WTC11 (cell line): Measurements from ENCODE around the gene SRD5A1.

Experiments
- IRF2 ChIP-seq: sonication (generic); formaldehyde crosslinking; IDR thresholded peaks from 2 replicates; pipeline ENCODE4 v1.8.0; 2022; ENCODE audit warnings: low read depth, missing genetic modification reagents, borderline replicate concordance
- TF ChIP-seq, protein P1 (sequence below): fragments of 200-600 bp; IDR thresholded peaks from 2 replicates; pipeline ENCODE4 v1.8.0; 2022; ENCODE audit warnings: antibody characterized with exemption
- TF ChIP-seq, protein P2 (sequence below): fragments of 250-450 bp; sonication (Bioruptor Pico); IDR thresholded peaks from 2 replicates; pipeline ENCODE4 v1.9.0; 2021; ENCODE audit warnings: moderate library complexity, mild to moderate bottlenecking, inconsistent platforms, borderline replicate concordance

DNA sequence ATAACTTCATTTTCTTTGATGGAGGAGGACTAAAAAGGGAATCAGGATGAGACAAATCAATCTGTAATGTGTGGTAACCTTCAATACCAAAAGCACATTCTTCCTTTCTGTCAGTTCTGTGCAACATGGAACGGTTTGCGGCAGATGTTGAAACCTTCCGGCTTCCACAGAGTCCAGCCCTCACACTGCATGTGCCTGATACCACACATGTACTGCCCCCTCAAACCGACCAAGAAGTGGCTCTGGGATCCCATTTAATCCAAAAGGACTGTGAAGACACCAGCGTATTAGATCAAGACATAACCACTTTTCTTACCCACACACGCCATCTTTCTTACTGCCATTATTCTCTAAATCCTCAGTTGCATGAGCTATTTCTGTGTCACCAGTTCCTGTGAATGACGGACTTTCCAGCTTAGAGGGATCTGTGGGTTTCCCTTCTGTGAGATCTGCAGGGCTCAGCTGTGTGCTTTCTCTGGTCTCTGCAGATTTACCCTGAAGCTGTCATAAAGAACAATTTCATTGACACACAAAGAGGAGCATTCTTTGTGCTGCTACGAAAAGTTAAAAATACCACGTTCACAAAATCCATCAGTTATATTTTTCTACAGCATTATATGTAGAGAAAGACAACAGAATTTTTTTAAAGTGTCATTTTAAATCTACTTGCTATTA lies 26.2 kb upstream of the SRD5A1 start:
- TF ChIP-seq, protein P1, sequence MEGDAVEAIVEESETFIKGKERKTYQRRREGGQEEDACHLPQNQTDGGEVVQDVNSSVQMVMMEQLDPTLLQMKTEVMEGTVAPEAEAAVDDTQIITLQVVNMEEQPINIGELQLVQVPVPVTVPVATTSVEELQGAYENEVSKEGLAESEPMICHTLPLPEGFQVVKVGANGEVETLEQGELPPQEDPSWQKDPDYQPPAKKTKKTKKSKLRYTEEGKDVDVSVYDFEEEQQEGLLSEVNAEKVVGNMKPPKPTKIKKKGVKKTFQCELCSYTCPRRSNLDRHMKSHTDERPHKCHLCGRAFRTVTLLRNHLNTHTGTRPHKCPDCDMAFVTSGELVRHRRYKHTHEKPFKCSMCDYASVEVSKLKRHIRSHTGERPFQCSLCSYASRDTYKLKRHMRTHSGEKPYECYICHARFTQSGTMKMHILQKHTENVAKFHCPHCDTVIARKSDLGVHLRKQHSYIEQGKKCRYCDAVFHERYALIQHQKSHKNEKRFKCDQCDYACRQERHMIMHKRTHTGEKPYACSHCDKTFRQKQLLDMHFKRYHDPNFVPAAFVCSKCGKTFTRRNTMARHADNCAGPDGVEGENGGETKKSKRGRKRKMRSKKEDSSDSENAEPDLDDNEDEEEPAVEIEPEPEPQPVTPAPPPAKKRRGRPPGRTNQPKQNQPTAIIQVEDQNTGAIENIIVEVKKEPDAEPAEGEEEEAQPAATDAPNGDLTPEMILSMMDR = no peak
- TF ChIP-seq IRF2 (CRISPR knock-in tag) = no peak
- TF ChIP-seq, protein P2, sequence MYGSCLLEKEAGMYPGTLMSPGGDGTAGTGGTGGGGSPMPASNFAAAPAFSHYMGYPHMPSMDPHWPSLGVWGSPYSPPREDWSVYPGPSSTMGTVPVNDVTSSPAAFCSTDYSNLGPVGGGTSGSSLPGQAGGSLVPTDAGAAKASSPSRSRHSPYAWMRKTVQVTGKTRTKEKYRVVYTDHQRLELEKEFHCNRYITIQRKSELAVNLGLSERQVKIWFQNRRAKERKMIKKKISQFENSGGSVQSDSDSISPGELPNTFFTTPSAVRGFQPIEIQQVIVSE (CRISPR knock-in tag) = no peak
